Endothelial cell of umbilical vein (primary cell): Measurements from ENCODE around the gene PHLDB2.

Experiments used
- CTCF ChIP-seq, 2 donors: IDR thresholded peaks; 1 replicate in 1 of 2; 2 replicates in 1 of 2; pipeline ENCODE4 v1.5.1; 2011; ENCODE audit warnings: low read length in 2 of 2, mild to moderate bottlenecking in 2 of 2, moderate library complexity in 2 of 2, control low read depth in 1 of 2, inconsistent platforms in 1 of 2, low read depth in 1 of 2; ENCODE audit not compliant: insufficient read depth in 1 of 2; ENCODE audit errors: extremely low read depth in 1 of 2
- POLR2A ChIP-seq: IDR thresholded peaks from 2 replicates; pipeline ENCODE4 v1.6.1; 2012; ENCODE audit warnings: low read depth, mild to moderate bottlenecking, control low read depth, low read length

- no peak for TF ChIP-seq POLR2A
- no peak for TF ChIP-seq CTCF (IDR thresholded peaks at IDR 0.05; ENCODE audit: extremely low read depth in 1 of 2, insufficient read depth in 1 of 2, low read depth in 1 of 2, low read length in 2 of 2)
Observed at GRCh38 chr3:111861391-111861790, 2.3 kb downstream of the PHLDB2 start.
